HepG2 (cell line): ENCODE measurements around the gene NRAS. TPM values are rescaled to one million over a fixed set of nuclear protein-coding genes. Genes with fewer than 3 reads are reported as not detected.
A peak's percentile ranks its signal among the peaks of the same experiment; 100 is the strongest.

Experiments
- CBX1 ChIP-seq: IDR thresholded peaks from one replicate; pipeline ENCODE4 v1.6.1; 2016; ENCODE audit warnings: antibody characterized with exemption, low read depth
- FOXJ3 ChIP-seq: sonication (generic); formaldehyde crosslinking; IDR thresholded peaks from 2 replicates; pipeline ENCODE4 v1.4.0; 2020; ENCODE audit warnings: missing genetic modification reagents, mild to moderate bottlenecking, borderline replicate concordance
- KMT2A ChIP-seq: sonication (generic); formaldehyde crosslinking; IDR thresholded peaks from 2 replicates; pipeline ENCODE4 v1.4.0; 2020; ENCODE audit warnings: missing genetic modification reagents
- MIXL1 ChIP-seq: IDR thresholded peaks from 2 replicates; pipeline ENCODE4 v1.6.1; 2016
- MTA3 ChIP-seq: sonication (generic); formaldehyde crosslinking; IDR thresholded peaks from 2 replicates; pipeline ENCODE4 v1.4.0; 2020; ENCODE audit warnings: missing genetic modification reagents
- NFE2 ChIP-seq: sonication (generic); formaldehyde crosslinking; IDR thresholded peaks from 2 replicates; pipeline ENCODE4 v1.4.0; 2020; ENCODE audit warnings: missing genetic modification reagents
- NR2F6 ChIP-seq, 2 experiments: IDR thresholded peaks; 2 replicates each; pipeline ENCODE4 v1.6.1; 2016; ENCODE audit warnings: antibody characterized with exemption in 1 of 2, mild to moderate bottlenecking in 1 of 2
- PLRG1 ChIP-seq: fragments of 450-650 bp; conservative IDR thresholded peaks from 2 replicates; pipeline ENCODE4 v1.6.1; 2016
- RCOR2 ChIP-seq: IDR thresholded peaks from 2 replicates; pipeline ENCODE4 v1.6.1; 2016; ENCODE audit warnings: missing biosample characterization, missing genetic modification reagents
- REPIN1 ChIP-seq: sonication (generic); formaldehyde crosslinking; IDR thresholded peaks from 2 replicates; pipeline ENCODE4 v1.8.0; 2022; ENCODE audit warnings: missing genetic modification reagents, low read depth, mild to moderate bottlenecking, borderline replicate concordance
- ZBTB38 ChIP-seq: sonication (generic); formaldehyde crosslinking; IDR thresholded peaks from 2 replicates; pipeline ENCODE4 v1.5.1; 2020; ENCODE audit warnings: mild to moderate bottlenecking, missing genetic modification reagents
- ZNF225 ChIP-seq: sonication (generic); formaldehyde crosslinking; IDR thresholded peaks from 2 replicates; pipeline ENCODE4 v1.4.0; 2020; ENCODE audit warnings: mild to moderate bottlenecking, missing genetic modification reagents
- ZNF274 ChIP-seq: sonication (generic); formaldehyde crosslinking; IDR thresholded peaks from 2 replicates; pipeline ENCODE4 v1.5.1; 2020; ENCODE audit warnings: mild to moderate bottlenecking, missing genetic modification reagents
- ZNF589 ChIP-seq: sonication (generic); formaldehyde crosslinking; conservative IDR thresholded peaks from 2 replicates; pipeline ENCODE4 v1.8.0; 2022; ENCODE audit warnings: mild to moderate bottlenecking, moderate library complexity, missing genetic modification reagents
- ZNF883 ChIP-seq: sonication (generic); formaldehyde crosslinking; IDR thresholded peaks from 2 replicates; pipeline ENCODE4 v1.5.1; 2020; ENCODE audit warnings: mild to moderate bottlenecking, missing genetic modification reagents; ENCODE audit errors: not compliant biosample characterization
- polyA plus RNA-seq, 8 experiments: library from polyadenylated mRNA; depleted of rRNA in 3 of 8; stranded (reverse) in 7 of 8; unstranded in 1 of 8; fragments of >200 nt; fragmentation: Illumina TruSeq in 4 of 8; extraction: Trizol in 4 of 8; gene quantifications; 2 replicates each; pipeline versions ENCODE4 v1.2.1 to v1.2.3, GENCODE V29; 2011 to 2016; ENCODE audit warnings: low read depth in 4 of 8, missing spikeins in 1 of 8, mixed read lengths in 1 of 8; ENCODE audit not compliant: insufficient read depth in 1 of 8
- total RNA-seq, 5 experiments: library from RNA; depleted of rRNA; stranded (reverse); fragments of >200 nt; fragmentation: Illumina TruSeq; extraction: Trizol; gene quantifications; 2 replicates each; pipeline ENCODE4 v1.2.3, GENCODE V29; 2016; ENCODE audit warnings: low read depth in 1 of 5
- TF ChIP-seq, protein P1 (sequence below): sonication (generic); formaldehyde crosslinking; IDR thresholded peaks from 2 replicates; pipeline ENCODE4 v1.4.0; 2020; ENCODE audit warnings: missing genetic modification reagents
- TF ChIP-seq, protein P2 (sequence below): IDR thresholded peaks from 2 replicates; pipeline ENCODE4 v1.6.1; 2016; ENCODE audit warnings: low read depth
- TF ChIP-seq, protein P3 (sequence below): sonication (generic); formaldehyde crosslinking; IDR thresholded peaks from 2 replicates; pipeline ENCODE4 v1.8.0; 2022; ENCODE audit warnings: mild to moderate bottlenecking, missing genetic modification reagents
- TF ChIP-seq, protein P4 (sequence below), 2 experiments: sonication (generic) in 1 of 2; formaldehyde crosslinking in 1 of 2; IDR thresholded peaks; 2 replicates each; pipeline versions ENCODE4 v1.4.0 to v1.6.1; 2018 to 2020; ENCODE audit warnings: missing genetic modification reagents in 2 of 2, borderline replicate concordance in 1 of 2, low read depth in 1 of 2, mild to moderate bottlenecking in 1 of 2, missing biosample characterization in 1 of 2
- TF ChIP-seq, protein P5 (sequence below): sonication (generic); formaldehyde crosslinking; IDR thresholded peaks from 2 replicates; pipeline ENCODE4 v1.4.0; 2020; ENCODE audit warnings: mild to moderate bottlenecking, missing genetic modification reagents, borderline replicate concordance

NRAS gene
- total and polyA plus RNA-seq, 2 of the 13 experiments (the other 11 are each of a cell fraction or from before 2014, with no cell fraction given), result 38.6 to 58.8 TPM

DNA sequence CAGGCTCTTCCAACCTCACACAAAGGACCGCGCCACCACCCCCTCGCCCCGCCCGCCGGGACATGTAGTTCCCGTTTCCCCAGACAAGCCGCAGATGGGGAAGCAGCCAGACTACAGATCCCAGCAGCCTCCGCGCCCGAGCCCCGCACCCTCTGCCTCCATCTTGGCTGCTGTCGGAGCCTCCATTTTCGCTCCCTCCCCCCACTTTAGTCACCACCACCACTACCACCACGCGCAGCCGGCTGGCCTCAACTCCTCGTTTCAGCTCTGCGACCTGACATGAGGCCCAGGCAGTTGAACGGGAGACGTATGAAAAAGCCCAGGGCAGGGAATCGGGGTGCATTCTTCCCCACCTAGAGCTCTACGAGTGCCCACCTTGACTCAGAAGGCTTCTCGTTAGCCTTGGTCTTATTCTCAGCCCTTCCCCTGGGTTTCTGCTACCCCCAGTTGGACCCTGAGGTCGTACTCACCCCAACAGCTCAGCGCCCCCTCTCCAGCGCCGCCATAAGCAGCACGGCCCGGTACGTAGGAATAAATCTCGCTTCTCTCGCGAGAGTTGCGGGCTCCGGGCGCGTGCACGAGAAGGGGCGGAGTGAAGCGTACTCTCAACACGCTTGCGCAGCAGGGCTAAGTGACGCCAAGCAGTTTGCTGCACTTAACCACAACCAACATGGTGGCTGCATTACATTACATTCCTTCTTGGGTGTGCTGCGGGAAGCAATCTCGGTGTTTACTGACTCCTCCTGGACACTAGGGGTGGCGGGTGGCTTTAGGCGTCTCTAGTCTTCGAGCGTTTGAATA is 41.1 kb upstream of the NRAS start, which contains the start of gene CSDE1 (continued):
- TF ChIP-seq KMT2A (CRISPR knock-in tag) (0 out of 2 replicates have a peak, but pooled peaks have one; percentile 33), PLRG1 (no peak), REPIN1 (CRISPR knock-in tag) (peak; percentile 23; the same call in 1 of the 2 replicates), NR2F6 (IDR thresholded peaks at IDR 0.05) (no peak), NR2F6 (CRISPR knock-in tag; IDR thresholded peaks at IDR 0.05) (no peak), ZNF225 (CRISPR knock-in tag) (peak; percentile 76), MTA3 (no peak), MIXL1 (peak; percentile 21; the same call in 1 of the 2 replicates), CBX1 (peak; percentile 55), FOXJ3 (no peak), RCOR2 (CRISPR knock-in tag) (no peak), ZNF883 (CRISPR knock-in tag) (peak; percentile 94), ZNF589 (0 out of 2 replicates have a peak, but pooled peaks have one; percentile 66), NFE2 (CRISPR knock-in tag) (no peak), ZNF274 (peak; percentile 85; the same call in 1 of the 2 replicates), ZBTB38 (peak; percentile 22; the same call in 1 of the 2 replicates)
- TF ChIP-seq, protein P1, sequence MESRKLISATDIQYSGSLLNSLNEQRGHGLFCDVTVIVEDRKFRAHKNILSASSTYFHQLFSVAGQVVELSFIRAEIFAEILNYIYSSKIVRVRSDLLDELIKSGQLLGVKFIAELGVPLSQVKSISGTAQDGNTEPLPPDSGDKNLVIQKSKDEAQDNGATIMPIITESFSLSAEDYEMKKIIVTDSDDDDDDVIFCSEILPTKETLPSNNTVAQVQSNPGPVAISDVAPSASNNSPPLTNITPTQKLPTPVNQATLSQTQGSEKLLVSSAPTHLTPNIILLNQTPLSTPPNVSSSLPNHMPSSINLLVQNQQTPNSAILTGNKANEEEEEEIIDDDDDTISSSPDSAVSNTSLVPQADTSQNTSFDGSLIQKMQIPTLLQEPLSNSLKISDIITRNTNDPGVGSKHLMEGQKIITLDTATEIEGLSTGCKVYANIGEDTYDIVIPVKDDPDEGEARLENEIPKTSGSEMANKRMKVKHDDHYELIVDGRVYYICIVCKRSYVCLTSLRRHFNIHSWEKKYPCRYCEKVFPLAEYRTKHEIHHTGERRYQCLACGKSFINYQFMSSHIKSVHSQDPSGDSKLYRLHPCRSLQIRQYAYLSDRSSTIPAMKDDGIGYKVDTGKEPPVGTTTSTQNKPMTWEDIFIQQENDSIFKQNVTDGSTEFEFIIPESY (CRISPR knock-in tag), result peak; percentile 49
- TF ChIP-seq, protein P2, sequence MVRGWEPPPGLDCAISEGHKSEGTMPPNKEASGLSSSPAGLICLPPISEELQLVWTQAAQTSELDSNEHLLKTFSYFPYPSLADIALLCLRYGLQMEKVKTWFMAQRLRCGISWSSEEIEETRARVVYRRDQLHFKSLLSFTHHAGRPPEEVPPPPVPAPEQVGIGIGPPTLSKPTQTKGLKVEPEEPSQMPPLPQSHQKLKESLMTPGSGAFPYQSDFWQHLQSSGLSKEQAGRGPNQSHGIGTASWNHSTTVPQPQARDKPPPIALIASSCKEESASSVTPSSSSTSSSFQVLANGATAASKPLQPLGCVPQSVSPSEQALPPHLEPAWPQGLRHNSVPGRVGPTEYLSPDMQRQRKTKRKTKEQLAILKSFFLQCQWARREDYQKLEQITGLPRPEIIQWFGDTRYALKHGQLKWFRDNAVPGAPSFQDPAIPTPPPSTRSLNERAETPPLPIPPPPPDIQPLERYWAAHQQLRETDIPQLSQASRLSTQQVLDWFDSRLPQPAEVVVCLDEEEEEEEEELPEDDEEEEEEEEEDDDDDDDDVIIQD (CRISPR knock-in tag), result peak; percentile 53; the same call in 1 of the 2 replicates
- TF ChIP-seq, protein P3, sequence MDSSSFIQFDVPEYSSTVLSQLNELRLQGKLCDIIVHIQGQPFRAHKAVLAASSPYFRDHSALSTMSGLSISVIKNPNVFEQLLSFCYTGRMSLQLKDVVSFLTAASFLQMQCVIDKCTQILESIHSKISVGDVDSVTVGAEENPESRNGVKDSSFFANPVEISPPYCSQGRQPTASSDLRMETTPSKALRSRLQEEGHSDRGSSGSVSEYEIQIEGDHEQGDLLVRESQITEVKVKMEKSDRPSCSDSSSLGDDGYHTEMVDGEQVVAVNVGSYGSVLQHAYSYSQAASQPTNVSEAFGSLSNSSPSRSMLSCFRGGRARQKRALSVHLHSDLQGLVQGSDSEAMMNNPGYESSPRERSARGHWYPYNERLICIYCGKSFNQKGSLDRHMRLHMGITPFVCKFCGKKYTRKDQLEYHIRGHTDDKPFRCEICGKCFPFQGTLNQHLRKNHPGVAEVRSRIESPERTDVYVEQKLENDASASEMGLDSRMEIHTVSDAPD (CRISPR knock-in tag), result peak; percentile 53; the same call in 1 of the 2 replicates
- TF ChIP-seq, protein P4, sequence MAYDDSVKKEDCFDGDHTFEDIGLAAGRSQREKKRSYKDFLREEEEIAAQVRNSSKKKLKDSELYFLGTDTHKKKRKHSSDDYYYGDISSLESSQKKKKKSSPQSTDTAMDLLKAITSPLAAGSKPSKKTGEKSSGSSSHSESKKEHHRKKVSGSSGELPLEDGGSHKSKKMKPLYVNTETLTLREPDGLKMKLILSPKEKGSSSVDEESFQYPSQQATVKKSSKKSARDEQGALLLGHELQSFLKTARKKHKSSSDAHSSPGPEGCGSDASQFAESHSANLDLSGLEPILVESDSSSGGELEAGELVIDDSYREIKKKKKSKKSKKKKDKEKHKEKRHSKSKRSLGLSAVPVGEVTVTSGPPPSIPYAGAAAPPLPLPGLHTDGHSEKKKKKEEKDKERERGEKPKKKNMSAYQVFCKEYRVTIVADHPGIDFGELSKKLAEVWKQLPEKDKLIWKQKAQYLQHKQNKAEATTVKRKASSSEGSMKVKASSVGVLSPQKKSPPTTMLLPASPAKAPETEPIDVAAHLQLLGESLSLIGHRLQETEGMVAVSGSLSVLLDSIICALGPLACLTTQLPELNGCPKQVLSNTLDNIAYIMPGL (CRISPR knock-in tag; IDR thresholded peaks at IDR 0.05; ENCODE audit: borderline replicate concordance in 1 of 2, low read depth in 1 of 2), result peak; percentile 80 to 94
- TF ChIP-seq, protein P5, sequence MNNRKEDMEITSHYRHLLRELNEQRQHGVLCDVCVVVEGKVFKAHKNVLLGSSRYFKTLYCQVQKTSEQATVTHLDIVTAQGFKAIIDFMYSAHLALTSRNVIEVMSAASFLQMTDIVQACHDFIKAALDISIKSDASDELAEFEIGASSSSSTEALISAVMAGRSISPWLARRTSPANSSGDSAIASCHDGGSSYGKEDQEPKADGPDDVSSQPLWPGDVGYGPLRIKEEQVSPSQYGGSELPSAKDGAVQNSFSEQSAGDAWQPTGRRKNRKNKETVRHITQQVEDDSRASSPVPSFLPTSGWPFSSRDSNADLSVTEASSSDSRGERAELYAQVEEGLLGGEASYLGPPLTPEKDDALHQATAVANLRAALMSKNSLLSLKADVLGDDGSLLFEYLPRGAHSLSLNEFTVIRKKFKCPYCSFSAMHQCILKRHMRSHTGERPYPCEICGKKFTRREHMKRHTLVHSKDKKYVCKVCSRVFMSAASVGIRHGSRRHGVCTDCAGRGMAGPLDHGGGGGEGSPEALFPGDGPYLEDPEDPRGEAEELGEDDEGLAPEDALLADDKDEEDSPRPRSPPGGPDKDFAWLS (CRISPR knock-in tag), result no peak
